T follicular helper cell (primary cell): ENCODE measurements around the gene SLC2A10.

ENCODE experiments used
- DNase-seq: peaks from one replicate; pipeline ENCODE4 v3.0.0-alpha.2; 2020; ENCODE audit warnings: low read depth

Gene SLC2A10

DNA sequence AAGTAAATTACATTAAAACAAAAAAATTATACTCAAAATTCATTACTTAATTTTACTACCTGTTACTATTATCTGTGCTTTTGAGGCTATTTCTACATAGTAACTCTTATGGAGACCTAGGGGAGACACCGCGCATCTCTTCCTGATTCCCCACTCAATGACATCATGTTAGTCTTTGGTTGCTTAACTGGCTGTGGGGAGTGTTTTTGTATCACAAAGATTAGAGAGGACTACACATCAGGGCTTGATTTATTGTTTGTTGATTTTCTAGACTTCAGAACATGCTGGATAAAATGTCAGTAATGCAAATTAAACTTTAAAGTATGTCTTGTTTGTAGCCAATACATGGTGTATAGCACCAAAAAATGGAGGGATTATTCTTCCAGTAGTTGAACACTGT, 26.0 kb downstream of the SLC2A10 start:
- no peak for DNase-seq

DNA sequence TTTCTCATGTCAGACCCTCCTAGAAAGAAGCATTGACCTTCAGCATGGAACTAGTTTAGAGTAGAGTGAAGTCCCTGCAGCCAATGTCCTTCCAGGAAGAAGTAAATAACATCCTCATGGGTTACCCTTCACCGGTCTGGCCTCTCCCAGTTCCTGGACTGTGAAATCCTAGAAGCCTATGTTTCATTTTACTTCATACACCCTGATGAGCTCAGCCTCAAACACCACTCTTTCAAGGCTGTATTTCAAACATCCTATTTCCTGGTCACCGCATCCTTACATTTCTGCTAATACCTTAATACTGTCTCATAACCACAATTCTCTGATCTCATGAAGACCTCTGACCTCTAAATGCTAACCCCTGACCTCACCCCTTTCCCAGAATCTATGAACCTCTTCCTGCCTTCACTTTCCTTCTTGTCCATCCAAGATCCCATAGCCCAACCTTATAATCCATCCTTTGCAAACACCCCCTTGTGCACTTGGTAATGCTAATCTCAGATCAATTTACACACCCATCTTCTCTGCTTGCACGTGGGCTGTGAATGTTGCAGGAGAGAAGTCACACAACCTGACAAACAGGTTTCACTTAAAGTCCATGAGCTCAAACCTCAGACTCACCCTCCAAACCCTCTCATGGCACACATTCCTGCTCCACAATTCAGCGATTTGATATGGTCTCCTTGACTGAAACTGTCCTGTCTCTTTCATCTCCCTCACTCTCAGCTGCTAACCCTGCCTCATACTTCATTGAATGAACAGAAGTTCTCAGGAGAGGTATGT, 30.2 kb downstream of the SLC2A10 start:
- DNase-seq: no peak

DNA sequence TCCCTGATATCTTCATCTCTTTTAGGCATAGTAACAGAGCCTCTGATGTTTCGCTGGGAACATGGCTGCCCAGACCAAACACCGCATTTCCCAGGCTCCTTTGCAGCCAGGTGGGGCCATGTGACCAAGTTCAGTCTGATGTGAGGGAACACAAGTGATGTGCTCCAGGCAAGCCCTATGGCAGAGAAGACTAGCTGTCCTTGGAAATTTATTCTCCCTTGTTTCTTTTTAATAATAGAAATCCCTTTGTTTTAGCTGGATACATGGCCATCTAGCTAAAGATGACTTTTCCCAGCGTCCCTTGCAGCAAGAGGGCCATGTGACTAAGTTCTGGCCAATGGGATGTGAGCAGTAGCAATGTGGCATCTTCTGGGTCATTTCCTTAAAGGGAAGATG, 30.8 kb downstream of the SLC2A10 start:
- no peak for DNase-seq

DNA sequence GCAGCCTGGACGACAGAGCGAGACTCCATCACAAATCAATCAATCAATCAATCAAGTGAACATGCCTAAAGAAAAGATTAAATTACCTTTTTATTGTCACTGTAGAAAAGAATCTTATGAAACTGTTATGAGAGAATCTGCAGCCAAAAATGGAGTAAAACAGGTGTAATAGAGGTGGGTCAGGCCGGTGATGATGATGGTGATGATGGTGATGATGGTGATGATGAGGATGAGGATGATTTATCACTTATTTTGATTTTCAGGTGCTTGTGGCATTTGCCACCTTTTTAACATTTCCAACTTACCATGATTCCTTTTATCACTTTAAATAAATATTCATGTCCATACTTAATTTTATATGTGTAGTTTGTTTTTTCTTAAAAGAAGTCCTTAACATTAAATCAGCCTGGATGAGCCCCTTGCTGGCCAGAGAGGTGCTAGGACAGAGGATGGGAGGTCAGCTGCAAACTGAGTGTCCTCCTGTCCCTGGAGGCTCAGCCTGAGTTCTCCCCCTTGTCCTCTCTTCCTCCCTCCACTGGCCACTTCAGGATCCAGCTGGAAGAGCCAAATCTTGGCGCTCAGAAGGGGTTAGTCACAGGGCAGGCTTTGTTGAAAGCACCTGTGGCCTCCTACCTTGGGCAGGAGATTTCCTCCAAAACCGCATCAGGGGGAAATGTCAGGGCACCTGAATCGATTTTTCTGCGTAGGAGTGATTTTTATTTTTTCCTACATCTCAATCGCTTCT, 32.6 kb downstream of the SLC2A10 start:
- DNase-seq: no peak

DNA sequence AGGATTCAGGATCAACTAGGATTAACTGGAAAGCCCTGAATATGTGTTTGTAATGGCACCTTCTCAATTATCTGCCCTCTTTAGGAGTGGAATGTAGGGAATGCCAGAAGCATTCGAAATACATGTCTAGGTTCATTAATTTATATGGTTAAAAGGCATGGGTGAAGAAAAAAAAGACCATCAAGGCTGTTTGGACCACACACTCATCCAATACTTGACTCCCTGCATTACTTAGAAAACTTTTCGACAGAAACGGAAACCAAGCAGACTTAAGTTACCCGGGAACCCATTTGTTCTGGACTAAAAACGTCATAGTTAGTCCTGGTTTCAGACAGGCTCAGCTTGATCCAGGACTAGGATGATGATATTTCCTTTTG, 33.2 kb downstream of the SLC2A10 start:
- no peak for DNase-seq

DNA sequence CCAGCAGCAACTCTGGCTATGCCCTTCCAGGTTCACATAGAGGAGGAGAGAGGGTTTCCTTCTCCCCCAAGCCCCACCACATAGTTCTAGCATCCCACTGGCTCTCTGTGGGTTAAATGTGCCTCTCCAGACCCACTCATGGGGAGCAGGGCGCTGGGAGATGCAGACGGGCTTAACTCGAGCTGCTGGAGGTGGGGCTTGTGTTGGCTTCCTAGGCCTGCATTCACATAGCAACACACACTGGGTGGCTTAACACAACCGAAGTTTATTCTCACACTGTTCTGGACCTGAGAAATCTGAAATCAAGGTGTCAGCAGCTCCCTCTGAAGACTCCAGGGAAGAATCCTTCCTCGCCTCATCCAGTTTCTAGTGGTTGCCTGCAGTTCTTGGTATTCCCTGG, 33.6 kb downstream of the SLC2A10 start:
- no peak for DNase-seq

DNA sequence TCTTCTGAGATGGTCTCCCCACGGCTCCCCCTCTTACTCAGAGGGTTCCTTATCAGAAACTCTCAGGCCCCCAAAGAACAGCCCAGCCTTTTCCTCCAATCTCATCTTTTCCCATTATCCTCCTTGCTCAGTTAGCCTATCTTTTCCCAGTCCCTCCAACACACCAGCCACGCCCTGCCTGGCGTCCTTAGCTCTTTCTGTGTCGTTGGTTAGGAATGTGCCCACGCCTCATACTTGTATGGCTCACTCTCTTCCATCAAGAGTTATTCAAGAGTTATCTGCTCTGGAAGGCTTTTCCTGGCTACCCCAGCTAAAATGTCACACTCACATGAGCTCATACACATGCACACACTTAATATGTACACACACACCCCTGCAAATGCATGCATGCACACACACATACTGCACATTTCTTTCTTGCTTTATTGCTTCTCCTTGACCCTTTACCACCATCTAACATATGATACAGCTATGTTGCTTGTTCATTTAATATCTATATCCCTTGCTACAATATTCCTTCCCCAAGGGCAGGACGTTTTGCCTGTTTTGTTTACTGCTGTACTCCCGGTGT, 37.6 kb downstream of the SLC2A10 start:
- DNase-seq: no peak

DNA sequence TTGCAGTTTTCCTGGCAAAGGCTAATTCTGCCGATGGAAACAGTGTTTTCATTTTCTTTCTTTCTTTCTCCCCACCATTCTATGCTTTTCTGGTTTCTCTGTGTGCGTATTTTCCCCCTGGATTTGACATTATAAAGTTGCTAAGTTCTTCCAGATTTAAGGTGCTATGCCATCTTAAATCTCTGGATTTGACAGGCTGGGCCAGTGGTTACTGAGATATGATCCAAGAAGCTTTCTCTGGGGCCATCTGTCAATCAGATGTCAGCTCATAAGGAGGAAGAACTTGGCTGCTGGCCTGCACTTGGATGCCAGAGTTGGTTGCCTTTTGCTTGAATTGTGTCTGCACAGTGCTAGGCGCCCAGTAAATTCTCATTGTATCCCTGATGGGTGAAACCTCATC, 39.7 kb downstream of the SLC2A10 start:
- DNase-seq: no peak

DNA sequence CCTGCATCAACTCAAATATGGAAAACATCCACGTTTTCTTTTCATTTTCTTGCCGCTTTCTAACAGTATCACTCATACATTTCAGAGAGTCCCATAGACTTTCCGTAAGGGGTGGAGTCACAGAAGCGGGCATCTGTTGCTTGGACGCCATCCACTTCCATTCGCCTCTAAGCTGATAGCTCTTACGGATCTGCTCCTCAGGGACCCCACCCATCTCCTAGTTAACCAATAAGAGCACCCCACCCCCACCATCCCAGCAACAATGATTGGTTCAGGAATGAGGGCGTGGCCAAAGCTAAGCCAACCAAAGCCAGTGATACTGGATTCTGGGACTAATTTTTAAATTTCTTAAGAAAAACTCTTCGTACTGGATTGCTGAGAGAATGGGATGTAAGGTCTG, 42.4 kb downstream of the SLC2A10 start:
- DNase-seq: no peak

DNA sequence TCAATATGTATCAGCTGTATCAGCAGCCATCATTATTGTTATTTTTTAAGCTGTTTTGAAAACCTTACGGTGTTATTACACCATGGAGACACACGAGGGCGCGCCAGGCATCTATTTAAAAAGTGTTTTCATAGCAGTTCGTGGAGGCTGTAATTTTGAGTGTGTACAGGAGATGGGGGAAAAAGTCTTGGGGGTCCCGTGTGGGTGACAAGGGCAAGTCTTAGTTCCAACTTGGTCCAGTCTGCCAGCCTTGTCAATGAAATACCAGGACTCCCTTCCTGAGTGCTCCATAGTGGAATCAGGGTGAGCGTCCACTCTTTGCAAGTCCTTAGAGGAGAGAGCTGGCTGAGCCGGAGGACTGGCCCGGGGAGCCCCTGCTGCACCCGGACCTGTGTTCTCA, 43.3 kb downstream of the SLC2A10 start:
- DNase-seq: peak; percentile 19

DNA sequence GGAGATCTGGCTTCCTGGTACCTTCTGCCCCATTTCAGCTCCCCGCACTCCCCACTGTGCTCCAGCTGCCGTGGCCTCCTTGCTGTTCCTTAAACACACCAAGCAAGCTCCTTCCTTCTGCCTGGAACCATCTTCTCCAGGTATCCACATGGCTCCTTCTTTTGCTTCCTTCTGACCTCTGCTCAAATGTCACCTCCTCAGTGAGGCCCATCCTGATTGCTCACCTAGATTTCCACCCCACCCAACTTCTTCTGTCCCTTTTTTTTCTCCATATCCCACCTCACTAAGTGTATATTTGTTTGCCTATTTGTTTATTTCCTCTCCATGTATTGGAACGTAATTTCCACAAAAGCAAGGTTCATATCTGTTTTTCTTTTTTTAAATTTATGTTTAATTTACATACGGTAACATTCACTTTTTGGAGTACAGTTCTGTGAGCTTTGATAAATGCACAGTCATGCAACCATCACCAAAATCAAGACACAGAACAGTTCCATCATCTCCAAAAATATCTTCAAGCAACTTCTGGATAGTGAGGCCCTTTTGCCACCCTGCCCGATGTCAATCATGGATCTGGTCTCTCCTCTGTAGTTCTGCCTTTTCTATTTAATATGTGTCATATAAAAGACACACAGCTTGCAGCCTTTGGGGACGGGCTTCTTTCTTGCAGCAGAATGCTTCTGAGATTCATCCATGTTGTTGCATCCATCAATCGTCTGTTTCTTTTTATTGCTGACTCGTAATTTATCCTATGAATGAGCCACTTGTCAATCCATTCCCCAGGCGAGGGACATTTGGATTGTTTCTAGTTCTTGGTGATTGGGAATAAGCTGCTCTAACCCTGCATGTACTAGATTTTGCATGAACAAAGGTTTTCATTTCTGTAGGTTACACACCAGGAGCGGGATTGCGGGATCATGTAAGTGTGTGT, 46.3 kb downstream of the SLC2A10 start:
- DNase-seq: no peak

DNA sequence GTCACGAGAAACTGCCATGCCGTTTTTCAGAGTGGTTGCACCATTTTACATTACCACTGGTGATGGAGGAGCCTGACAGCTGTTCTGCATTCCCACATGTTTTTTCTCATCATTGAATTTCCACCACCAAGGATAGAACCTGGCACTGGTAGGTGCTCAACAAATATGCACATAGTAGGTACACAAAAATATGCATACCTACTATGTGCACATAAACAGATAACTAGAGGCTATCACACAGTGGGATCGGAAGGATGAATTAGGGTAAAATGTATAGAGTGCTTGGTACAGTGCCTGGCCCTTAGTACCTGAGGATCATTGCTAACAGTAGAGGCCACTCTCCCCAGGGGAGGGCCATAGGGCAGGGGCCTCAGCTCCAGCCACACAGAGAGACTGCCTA, 47.0 kb downstream of the SLC2A10 start:
- DNase-seq: no peak

DNA sequence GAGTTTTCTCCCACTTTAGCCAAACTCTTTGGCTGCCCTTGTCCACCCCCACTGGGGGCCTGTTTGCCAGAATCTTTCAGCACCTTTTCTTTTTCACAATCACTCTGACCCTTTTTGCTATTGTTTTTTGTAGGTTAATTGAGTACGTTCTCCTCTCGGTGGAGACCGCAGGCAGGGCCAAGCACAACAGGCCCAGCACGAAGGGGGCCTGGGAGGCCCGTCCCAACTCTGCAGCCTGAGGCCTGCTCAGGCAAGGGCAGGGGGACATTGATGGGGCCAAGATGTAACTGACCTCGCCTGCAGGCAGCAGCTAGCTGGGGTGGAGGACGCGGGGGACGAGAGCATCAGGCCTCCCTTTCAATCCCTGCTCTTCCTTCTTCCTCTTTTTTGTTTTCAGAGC, 47.7 kb downstream of the SLC2A10 start:
- DNase-seq: no peak

DNA sequence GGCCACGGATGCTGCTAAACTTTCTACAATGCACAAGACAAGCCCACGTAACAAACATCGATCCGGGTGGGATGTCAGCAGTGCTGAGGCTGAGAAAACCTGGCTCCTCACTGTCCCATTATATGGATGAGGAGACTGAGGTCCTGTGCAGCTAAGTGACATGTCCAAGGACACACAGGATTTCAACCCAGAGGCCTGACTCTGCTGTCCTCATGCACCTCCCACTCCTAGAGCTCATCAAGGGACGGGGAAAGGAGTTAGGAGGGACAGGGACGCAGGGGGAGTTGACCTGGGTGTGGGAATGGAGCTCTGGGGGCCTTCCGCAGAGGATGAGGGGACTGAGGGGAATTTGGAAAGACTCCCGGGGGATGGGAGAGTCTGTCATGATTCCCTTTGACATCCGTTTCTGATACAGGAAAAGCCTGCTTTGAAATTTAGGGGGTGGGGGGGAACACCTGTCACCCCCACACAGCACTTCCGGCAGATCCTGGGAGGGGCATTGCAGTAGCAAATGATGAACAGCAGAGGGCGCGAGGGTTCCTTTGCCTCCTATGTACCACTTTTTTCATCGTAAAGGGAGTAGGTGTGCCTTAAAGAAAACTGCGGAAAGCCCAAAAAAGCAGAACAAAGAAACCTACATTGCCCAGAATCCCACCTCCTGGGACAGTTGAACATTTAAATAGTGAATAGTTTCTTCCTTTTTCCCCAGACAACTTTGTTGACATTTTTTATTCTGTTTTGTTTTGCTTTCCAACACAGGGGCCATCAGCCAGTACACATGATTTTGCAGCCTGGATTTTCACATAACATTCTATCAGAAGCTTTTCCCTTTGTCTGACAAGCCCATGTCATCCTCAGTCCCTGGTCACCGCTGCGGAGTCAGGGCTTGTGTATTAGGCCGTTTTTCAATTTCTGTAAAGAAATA, 48.6 kb downstream of the SLC2A10 start:
- DNase-seq: peak; percentile 15

DNA sequence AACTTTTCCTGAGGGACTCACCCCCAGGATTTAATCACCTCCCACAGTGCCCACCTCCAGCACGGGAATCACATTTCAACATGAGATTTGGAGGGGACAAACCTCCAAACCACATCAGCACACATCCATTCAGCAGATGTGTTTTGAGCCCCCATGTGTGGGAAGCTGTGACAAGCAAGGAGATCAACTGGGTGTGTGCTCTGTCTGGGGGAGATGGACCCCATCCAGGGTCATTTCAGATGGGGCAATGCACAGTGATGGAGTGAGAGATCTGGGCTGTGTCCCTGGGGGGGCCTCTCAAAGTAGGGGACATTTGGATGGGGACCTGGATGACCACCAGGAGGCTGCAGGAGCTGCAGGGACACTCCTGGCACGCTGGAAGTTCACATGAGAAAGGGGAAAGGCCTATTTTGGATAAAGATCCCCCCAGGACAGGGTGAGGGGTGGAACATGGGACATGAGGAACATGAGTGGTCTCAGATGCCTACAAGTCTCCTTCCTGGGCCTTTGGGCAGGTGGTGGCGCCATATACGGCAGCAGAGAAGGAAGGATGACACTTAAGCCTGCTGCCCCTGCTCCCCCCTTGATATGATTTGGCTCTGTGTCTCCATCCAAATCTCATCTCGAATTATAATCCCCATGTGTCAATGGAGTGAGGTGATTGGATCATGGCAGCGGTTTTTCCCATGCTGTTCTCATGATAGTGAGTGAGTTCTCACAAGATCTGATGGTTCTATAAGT, 49.6 kb downstream of the SLC2A10 start:
- DNase-seq: no peak

DNA sequence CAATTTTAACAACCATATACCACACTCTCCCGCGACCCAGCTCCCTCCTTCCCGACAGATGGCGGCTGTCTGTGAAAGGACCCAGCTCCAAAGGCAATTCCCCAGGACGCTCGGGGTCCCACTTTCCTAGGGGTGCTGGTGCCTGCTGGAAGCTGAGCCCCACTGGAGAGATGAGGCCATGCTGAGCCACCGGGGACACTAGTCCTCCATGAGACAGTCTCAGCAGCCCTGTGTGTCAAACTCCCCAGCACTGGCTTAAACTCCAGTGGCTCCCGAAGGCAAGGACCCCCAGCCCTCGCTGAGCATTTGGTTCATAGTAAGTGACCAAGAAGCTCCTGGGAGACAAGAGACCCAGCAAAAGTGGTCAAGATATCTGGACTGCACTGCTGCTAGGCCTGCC, 52.1 kb downstream of the SLC2A10 start:
- no peak for DNase-seq

DNA sequence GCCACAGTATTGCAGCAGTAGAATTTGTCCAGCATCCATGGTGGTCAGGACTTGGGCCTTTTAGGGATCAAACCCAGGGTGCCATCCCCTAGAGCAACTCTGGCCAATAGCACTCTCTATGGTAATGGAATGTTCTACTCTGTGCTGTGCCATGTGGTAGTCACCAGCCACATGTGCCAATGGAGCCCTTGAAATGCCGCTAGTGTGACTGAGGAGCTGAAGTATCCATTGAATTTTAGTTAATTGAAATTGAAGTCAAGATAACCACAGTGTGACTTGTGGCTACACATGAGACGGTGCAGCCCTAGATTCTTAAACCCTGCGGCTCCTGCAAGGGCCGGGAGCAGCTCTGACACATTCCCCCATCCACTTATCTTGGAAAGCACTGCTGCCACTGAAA, 54.6 kb downstream of the SLC2A10 start:
- no peak for DNase-seq

DNA sequence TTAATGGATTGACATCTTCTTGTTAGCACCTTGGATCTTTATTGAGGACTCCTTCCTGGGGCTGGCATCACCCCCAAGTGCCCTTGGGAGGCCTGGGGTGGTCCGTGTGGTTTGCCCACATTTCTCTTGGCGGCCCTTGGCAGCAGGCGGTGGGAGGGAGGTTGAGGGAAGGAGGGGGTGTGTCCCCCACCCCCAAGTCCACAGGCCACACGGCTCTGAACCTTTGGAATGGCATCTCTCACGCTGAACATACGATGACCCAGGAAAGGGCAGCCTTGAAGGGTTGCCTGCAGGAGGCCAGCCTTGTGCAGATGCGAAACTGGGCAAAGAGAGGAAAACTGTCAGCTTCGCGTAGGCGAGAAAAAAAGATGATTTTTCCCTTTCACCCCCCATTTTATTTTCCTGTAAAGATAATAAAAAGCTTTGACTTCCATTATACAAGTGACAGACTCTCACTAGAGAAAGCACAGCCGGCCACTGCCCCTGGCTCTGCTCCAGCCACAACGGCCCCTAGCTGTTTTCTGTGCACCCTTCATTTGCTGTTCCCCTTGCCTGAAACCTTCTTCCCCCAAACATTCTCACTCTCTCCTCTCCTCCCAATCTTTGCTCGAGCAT, 56.2 kb downstream of the SLC2A10 start:
- DNase-seq: no peak

DNA sequence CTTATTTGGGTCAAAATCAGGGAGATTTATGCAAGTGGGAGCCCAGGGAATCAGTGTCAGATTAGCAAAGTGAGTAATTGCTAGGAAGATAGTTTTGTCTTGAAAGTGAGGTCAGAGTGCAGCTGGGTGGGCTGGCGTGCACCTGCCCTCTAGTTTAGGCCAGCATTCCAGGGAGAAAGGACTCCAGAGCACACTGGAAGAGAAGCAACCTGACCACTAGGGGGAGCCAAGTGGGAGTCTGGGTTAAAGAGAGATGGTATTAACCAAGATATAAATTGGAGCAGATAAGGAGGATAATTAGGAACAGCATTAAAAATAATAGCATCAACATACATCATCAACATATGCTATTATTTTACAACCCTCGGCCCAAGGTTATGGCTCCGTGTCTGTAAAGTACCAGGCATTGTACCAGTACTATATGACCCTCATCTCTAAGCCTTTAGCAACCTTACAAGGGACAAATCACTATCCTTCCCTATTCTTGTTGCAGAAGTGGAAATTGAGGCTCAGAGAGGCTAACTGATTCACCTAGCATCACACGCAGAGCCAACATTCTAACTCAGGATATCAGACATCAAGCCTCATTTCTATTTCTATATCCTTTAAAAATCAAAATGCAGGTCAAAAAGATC, 57.8 kb downstream of the SLC2A10 start:
- DNase-seq: no peak
